HCT116 (cell line): ENCODE results near the gene BCAP31. TPM values are rescaled to one million over a fixed set of nuclear protein-coding genes. Genes with fewer than 3 reads are reported as not detected.

Experiments
- ATAC-seq: fragments of 200-7000 bp; cut with Tn5 transposase; 2 replicates; pipeline ENCODE4 v1.9.1; 2020; ENCODE audit warnings: mild to moderate bottlenecking, moderate library complexity
- BruUV-seq: library from RNA; stranded (reverse); fragments of 400-500 nt; replicated peaks from 2 replicates; lab custom pipeline; 2021; lab: Mats Ljungman, UMichigan
- CTCF ChIA-PET: fragments of 300-600 bp; sonication (Branson Sonifier 250); formaldehyde crosslinking; loops from one replicate; lab custom pipeline; 2021; ENCODE audit warnings: antibody characterized with exemption; lab: Charles Lee
- POLR2A ChIA-PET: fragments of 300-600, 350-600 bp; sonication (Branson Sonifier 250); formaldehyde crosslinking; loops from one replicate; lab custom pipeline; 2021; ENCODE audit warnings: antibody characterized with exemption; lab: Charles Lee
- RAD21 ChIA-PET, 2 experiments: fragments of 300-600 bp; sonication (Branson Sonifier 250); formaldehyde crosslinking; loops; one replicate each; lab custom pipeline; 2023; ENCODE audit warnings: low total read pairs in 2 of 2; ENCODE audit not compliant: uncharacterized antibody in 2 of 2, unreplicated experiment in 2 of 2, low non-redundant PET in 1 of 2; lab: Charles Lee
- DNase-seq: peaks from one replicate; pipeline ENCODE4 v3.0.0-alpha.2; 2010; ENCODE audit warnings: low read depth, low spot score
- H2AFZ ChIP-seq: fragments of 200-600 bp; shearing (Covaris generic), sonication (generic); 2 replicates; pipeline ENCODE4 v1.6.1; 2017; ENCODE audit warnings: low read depth, mixed run types, mixed read lengths, antibody characterized with exemption, low read length; ENCODE audit not compliant: poor library complexity, severe bottlenecking
- H3K27ac ChIP-seq: 2 replicates; pipeline ENCODE4 v1.5.1; 2012; ENCODE audit warnings: low read depth, low read length
- H3K27me3 ChIP-seq: fragments of 200-600 bp; sonication (generic); 2 replicates; pipeline ENCODE4 v1.6.1; 2016; ENCODE audit warnings: mixed run types, low read length, mixed read lengths; ENCODE audit not compliant: insufficient read depth
- H3K36me3 ChIP-seq, 2 experiments: fragments of 200-500 bp in 1 of 2; fragments of 200-600 bp in 1 of 2; sonication (Bioruptor generic) in 1 of 2; sonication (generic) in 1 of 2; 2 replicates each; pipeline versions ENCODE4 v1.5.1 to v1.6.1; 2014 to 2016; ENCODE audit warnings: low read length in 2 of 2, inconsistent platforms in 1 of 2, mixed read lengths in 1 of 2, mixed run types in 1 of 2; ENCODE audit not compliant: insufficient read depth in 2 of 2, control insufficient read depth in 1 of 2
- H3K4me1 ChIP-seq, 2 experiments: fragments of 200-600 bp in 1 of 2; sonication (generic) in 1 of 2; 2 replicates each; pipeline versions ENCODE4 v1.5.1 to v1.6.1; 2012 to 2017; ENCODE audit warnings: low read length in 2 of 2, inconsistent platforms in 1 of 2, mild to moderate bottlenecking in 1 of 2, mixed read lengths in 1 of 2, mixed run types in 1 of 2, moderate library complexity in 1 of 2; ENCODE audit not compliant: insufficient read depth in 2 of 2, control insufficient read depth in 1 of 2
- H3K4me2 ChIP-seq: fragments of 200-600 bp; sonication (generic); 2 replicates; pipeline ENCODE4 v1.6.1; 2017; ENCODE audit warnings: mixed run types, low read length, mixed read lengths
- H3K4me3 ChIP-seq, 2 experiments: fragments of 200-600 bp in 1 of 2; sonication (generic) in 1 of 2; replicated peaks in 1 of 2; 2 replicates each; pipeline ENCODE4 v1.5.1; 2011 to 2016; ENCODE audit warnings: low read length in 2 of 2, control low read depth in 1 of 2, low read depth in 1 of 2, mild to moderate bottlenecking in 1 of 2, mixed read lengths in 1 of 2, mixed run types in 1 of 2
- H3K79me2 ChIP-seq: fragments of 200-600 bp; sonication (generic); 2 replicates; pipeline ENCODE4 v1.6.1; 2017; ENCODE audit warnings: mild to moderate bottlenecking, mixed run types, low read length, moderate library complexity, mixed read lengths; ENCODE audit not compliant: insufficient read depth
- H3K9ac ChIP-seq: fragments of 200-600 bp; sonication (generic); 2 replicates; pipeline ENCODE4 v1.6.1; 2016; ENCODE audit warnings: low read length, mixed read lengths
- H3K9me2 ChIP-seq: fragments of 200-600 bp; sonication (generic), shearing (Covaris generic); 2 replicates; pipeline ENCODE4 v1.6.1; 2017; ENCODE audit warnings: mixed run types, mild to moderate bottlenecking, moderate library complexity; ENCODE audit not compliant: insufficient read depth
- H3K9me3 ChIP-seq, 2 experiments: fragments of 200-500 bp in 1 of 2; fragments of 200-600 bp in 1 of 2; sonication (Bioruptor generic) in 1 of 2; sonication (generic) in 1 of 2; 2 replicates each; pipeline ENCODE4 v1.6.1; 2014 to 2017; ENCODE audit warnings: low read length in 2 of 2, mixed read lengths in 2 of 2, inconsistent platforms in 1 of 2, low read depth in 1 of 2, mild to moderate bottlenecking in 1 of 2, mixed run types in 1 of 2, moderate library complexity in 1 of 2; ENCODE audit not compliant: control insufficient read depth in 1 of 2, insufficient read depth in 1 of 2
- H4K20me1 ChIP-seq: fragments of 200-600 bp; sonication (generic), shearing (Covaris generic); 2 replicates; pipeline ENCODE4 v1.6.1; 2017; ENCODE audit warnings: mixed run types, mild to moderate bottlenecking, moderate library complexity; ENCODE audit not compliant: insufficient read depth
- CBX3 ChIP-seq: IDR thresholded peaks from 2 replicates; pipeline ENCODE4 v1.6.1; 2012; ENCODE audit warnings: low read depth
- CEBPB ChIP-seq: IDR thresholded peaks from 2 replicates; pipeline ENCODE4 v1.6.1; 2012; ENCODE audit warnings: low read depth
- EGR1 ChIP-seq: IDR thresholded peaks from 2 replicates; pipeline ENCODE4 v1.6.1; 2012; ENCODE audit warnings: low read depth
- ELF1 ChIP-seq: IDR thresholded peaks from 2 replicates; pipeline ENCODE4 v1.6.1; 2012; ENCODE audit warnings: low read depth, borderline replicate concordance
- EZH2 ChIP-seq: fragments of 200-600 bp; sonication (generic); IDR thresholded peaks from 2 replicates; pipeline ENCODE4 v1.6.1; 2017; ENCODE audit warnings: antibody characterized with exemption, mixed run types
- EZH2phosphoT487 ChIP-seq: fragments of 200-600 bp; IDR thresholded peaks from 2 replicates; pipeline ENCODE4 v1.6.1; 2018; ENCODE audit warnings: antibody characterized with exemption, borderline replicate concordance
- FOSL1 ChIP-seq: IDR thresholded peaks from 2 replicates; pipeline ENCODE4 v1.6.1; 2012; ENCODE audit warnings: low read depth
- JUND ChIP-seq: IDR thresholded peaks from 2 replicates; pipeline ENCODE4 v1.6.1; 2012
- MAX ChIP-seq: IDR thresholded peaks from 2 replicates; pipeline ENCODE4 v1.6.1; 2012
- POLR2A ChIP-seq: IDR thresholded peaks from 2 replicates; pipeline ENCODE4 v1.7.0; 2011; ENCODE audit warnings: borderline replicate concordance; ENCODE audit not compliant: insufficient read depth, insufficient read length; ENCODE audit errors: extremely low read depth
- POLR2AphosphoS5 ChIP-seq: IDR thresholded peaks from 2 replicates; pipeline ENCODE4 v1.6.1; 2011; ENCODE audit warnings: mild to moderate bottlenecking, low read depth, low read length, moderate library complexity
- RAD21 ChIP-seq: IDR thresholded peaks from 2 replicates; pipeline ENCODE4 v1.6.1; 2012; ENCODE audit warnings: low read depth, mild to moderate bottlenecking
- REST ChIP-seq: IDR thresholded peaks from 2 replicates; pipeline ENCODE4 v1.6.1; 2012; ENCODE audit warnings: low read depth
- SRF ChIP-seq: IDR thresholded peaks from 2 replicates; pipeline ENCODE4 v1.6.1; 2012; ENCODE audit warnings: low read depth
- TCF7L2 ChIP-seq: IDR thresholded peaks from 2 replicates; pipeline ENCODE4 v1.7.0; 2011; ENCODE audit warnings: borderline replicate concordance, inconsistent platforms; ENCODE audit not compliant: insufficient read depth, insufficient read length; ENCODE audit errors: extremely low read depth
- ZBTB33 ChIP-seq: IDR thresholded peaks from 2 replicates; pipeline ENCODE4 v1.6.1; 2011; ENCODE audit warnings: mild to moderate bottlenecking, low read length, moderate library complexity; ENCODE audit not compliant: insufficient replicate concordance; ENCODE audit errors: extremely low read depth
- ZFX ChIP-seq: fragments of 450-650 bp; IDR thresholded peaks from 2 replicates; pipeline ENCODE4 v1.6.1; 2017
- ZNF274 ChIP-seq: fragments of 200-500 bp; sonication (Bioruptor generic); IDR thresholded peaks from 2 replicates; pipeline ENCODE4 v1.6.1; 2014; ENCODE audit warnings: mild to moderate bottlenecking, low read depth, low read length, inconsistent platforms
- intact Hi-C: fragments of 100-400 bp; cut with micrococcal nuclease; formaldehyde crosslinking; loops from 2 replicates; pipeline ENCODE4 v1.10.0; 2022
- total RNA-seq: library from RNA; stranded (reverse); gene quantifications from one replicate; pipeline ENCODE4 v1.2.1, GENCODE V29; 2021; ENCODE audit not compliant: unreplicated experiment
- TF ChIP-seq, protein P1 (sequence below), 3 experiments: fragments of 200-600 bp in 1 of 3; sonication (generic) in 1 of 3; IDR thresholded peaks in 2 of 3; conservative IDR thresholded peaks in 1 of 3; 2 replicates each; pipeline ENCODE4 v1.5.1; 2012 to 2017; ENCODE audit warnings: low read depth in 2 of 3, low read length in 2 of 3, antibody characterized with exemption in 1 of 3, borderline replicate concordance in 1 of 3, control low read depth in 1 of 3, mild to moderate bottlenecking in 1 of 3, mixed read lengths in 1 of 3, mixed run types in 1 of 3, moderate library complexity in 1 of 3; ENCODE audit not compliant: insufficient read depth in 1 of 3
- TF ChIP-seq, protein P2 (sequence below): IDR thresholded peaks from 2 replicates; pipeline ENCODE4 v1.6.1; 2012

The BCAP31 gene
- total RNA-seq, 1 experiment from 2014 or later, result 185 TPM

- Histone ChIP-seq H3K9me3 (no peaks in the 10 kb centered on the region), H3K9ac (no peak overlapping the region), H3K9me2 (no peaks in the 10 kb centered on the region), H4K20me1 (no peaks in the 10 kb centered on the region), H3K4me3 (no peak overlapping the region), H3K4me2 (no peak overlapping the region), H3K27me3 (no peaks in the 10 kb centered on the region), H2AFZ (no peak overlapping the region), H3K79me2 (peaks cover 19% of the 10 kb centered on the region), H3K4me1 (no peaks in the 10 kb centered on the region; a peak in 1 of 4 replicates), H3K36me3 (peaks cover 12 to 19% of the 10 kb centered on the region in 2 experiments; a peak in 3 of 4 replicates), H3K27ac (no peak overlapping the region)
- ChIA-PET POLR2A (no interaction called here), CTCF (no interaction called here), RAD21 (no interaction called here)
- intact Hi-C loops, result no loop called here
- DNase-seq (no peak), ATAC-seq (no peak)
- BruUV-seq, result no TSS peak
- TF ChIP-seq ZBTB33 (no peak), RAD21 (no peak), SRF (no peak), REST (no peak), EZH2 (no peak), ZNF274 (no peak), POLR2A (no peak), EGR1 (no peak), POLR2AphosphoS5 (no peak), TCF7L2 (no peak), JUND (no peak), CBX3 (no peak), FOSL1 (no peak), MAX (no peak), EZH2phosphoT487 (no peak), CEBPB (no peak), ELF1 (no peak), ZFX (no peak)
- TF ChIP-seq, protein P1, sequence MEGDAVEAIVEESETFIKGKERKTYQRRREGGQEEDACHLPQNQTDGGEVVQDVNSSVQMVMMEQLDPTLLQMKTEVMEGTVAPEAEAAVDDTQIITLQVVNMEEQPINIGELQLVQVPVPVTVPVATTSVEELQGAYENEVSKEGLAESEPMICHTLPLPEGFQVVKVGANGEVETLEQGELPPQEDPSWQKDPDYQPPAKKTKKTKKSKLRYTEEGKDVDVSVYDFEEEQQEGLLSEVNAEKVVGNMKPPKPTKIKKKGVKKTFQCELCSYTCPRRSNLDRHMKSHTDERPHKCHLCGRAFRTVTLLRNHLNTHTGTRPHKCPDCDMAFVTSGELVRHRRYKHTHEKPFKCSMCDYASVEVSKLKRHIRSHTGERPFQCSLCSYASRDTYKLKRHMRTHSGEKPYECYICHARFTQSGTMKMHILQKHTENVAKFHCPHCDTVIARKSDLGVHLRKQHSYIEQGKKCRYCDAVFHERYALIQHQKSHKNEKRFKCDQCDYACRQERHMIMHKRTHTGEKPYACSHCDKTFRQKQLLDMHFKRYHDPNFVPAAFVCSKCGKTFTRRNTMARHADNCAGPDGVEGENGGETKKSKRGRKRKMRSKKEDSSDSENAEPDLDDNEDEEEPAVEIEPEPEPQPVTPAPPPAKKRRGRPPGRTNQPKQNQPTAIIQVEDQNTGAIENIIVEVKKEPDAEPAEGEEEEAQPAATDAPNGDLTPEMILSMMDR (IDR thresholded peaks at IDR 0.05 in 2 of 3, conservative IDR thresholded peaks at IDR 0.05 in 1 of 3; ENCODE audit: borderline replicate concordance in 1 of 3, insufficient read depth in 1 of 3, low read depth in 2 of 3, low read length in 2 of 3), result no peak
- TF ChIP-seq, protein P2, sequence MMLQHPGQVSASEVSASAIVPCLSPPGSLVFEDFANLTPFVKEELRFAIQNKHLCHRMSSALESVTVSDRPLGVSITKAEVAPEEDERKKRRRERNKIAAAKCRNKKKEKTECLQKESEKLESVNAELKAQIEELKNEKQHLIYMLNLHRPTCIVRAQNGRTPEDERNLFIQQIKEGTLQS, result no peak
Measured at GRCh38 chrX:153714256-153714655, 9.9 kb downstream of the BCAP31 start.
